Ovary (tissue), 9 donors: ENCODE measurements around the gene ENDOG. TPM values are rescaled to one million over a fixed set of nuclear protein-coding genes. Genes with fewer than 3 reads are reported as not detected.
"Not testable (repeated sequence)": the region's sequence is repeated elsewhere in the genome, so short reads cannot be mapped to it uniquely, and the experiment has no call there.

Experiments used
- DNase-seq, 5 donors: peaks; one replicate each; pipeline ENCODE4 v3.0.0-alpha.2; 2019 to 2020
- H3K27ac ChIP-seq, 2 donors: fragments of 200-600 bp; one replicate each; pipeline versions ENCODE4 v1.5.1 to v1.8.0; 2019 to 2022
- H3K27me3 ChIP-seq: fragments of 200-600 bp; one replicate; pipeline ENCODE4 v1.8.0; 2022
- H3K36me3 ChIP-seq: fragments of 200-600 bp; sonication (generic); one replicate; pipeline ENCODE4 v1.5.1; 2019
- H3K4me1 ChIP-seq: one replicate; pipeline ENCODE4 v1.8.1; 2013; ENCODE audit warnings: mild to moderate bottlenecking, moderate library complexity; ENCODE audit not compliant: insufficient read depth
- H3K4me3 ChIP-seq: fragments of 200-600 bp; sonication (generic); one replicate; pipeline ENCODE4 v1.5.1; 2017
- H3K9me3 ChIP-seq, 2 donors: fragments of 200-600 bp in 1 of 2; sonication (generic) in 1 of 2; one replicate each; pipeline versions ENCODE4 v1.5.1 to v1.8.1; 2013 to 2019; ENCODE audit warnings: mild to moderate bottlenecking in 1 of 2, moderate library complexity in 1 of 2
- CTCF ChIP-seq, 3 donors: fragments of 450-650 bp in 2 of 3; fragments of 200-600 bp in 1 of 3; IDR thresholded peaks; one replicate each; pipeline versions ENCODE4 v1.5.1 to v1.8.0; 2016 to 2022; ENCODE audit warnings: antibody characterized with exemption in 3 of 3, mild to moderate bottlenecking in 1 of 3
- EP300 ChIP-seq: sonication (generic); formaldehyde crosslinking; IDR thresholded peaks from one replicate; pipeline ENCODE4 v1.6.1; 2017; ENCODE audit warnings: antibody characterized with exemption
- POLR2A ChIP-seq: fragments of 450-650 bp; IDR thresholded peaks from one replicate; pipeline ENCODE4 v1.6.1; 2017; ENCODE audit warnings: antibody characterized with exemption, mild to moderate bottlenecking, moderate library complexity
- WGBS, 3 donors: extraction: QIAGEN DNeasy Blood & Tissue Kit in 1 of 3; methylation state at CpG; one replicate each; pipeline versions ENCODE4 v1.1.5 to v1.1.7; 2013 to 2017; 5-methylcytosine and 5-hydroxymethylcytosine counted together
- intact Hi-C, 4 donors: fragments of 100-400 bp; cut with DNase I; formaldehyde crosslinking; loops; one replicate each; pipeline versions ENCODE4 v1.11.0 to v1.15.1; 2022 to 2023
- polyA plus RNA-seq, 2 donors: library from polyadenylated mRNA; stranded (reverse); fragments of 200-250 nt in 1 of 2; fragments of 350-450 nt in 1 of 2; fragmentation: Illumina TruSeq in 1 of 2; extraction: RNeasy Lipid Tissue Mini Kit (QIAGEN cat#74804) in 1 of 2; gene quantifications; one replicate each; pipeline ENCODE4 v1.2.3, GENCODE V29; 2013 to 2014
- total RNA-seq, 7 donors: library from RNA; depleted of rRNA in 2 of 7; stranded (reverse); fragments of >200 nt in 2 of 7; fragmentation: NEBNext Ultra II Directional in 3 of 7; extraction: Animal tissue kit (Norgen Biotek cat#: 25700) in 3 of 7; gene quantifications; one replicate each; pipeline versions ENCODE4 v1.1.0 to v1.2.4, GENCODE V29; 2016 to 2023
- donor health status: DM: no; HTN: no; CAD: no; lungs with moderate emphysema.
- donor health status: DM: no; HTN: no; CAD: no.
- donor health status: Bipolar disorder and iron deficiency.
- donor health status: DM: yes; HTN: yes; CAD: no.
- donor health status: DM: no; HTN: no; CAD: no.
- donor health status: DM: yes; HTN: yes; CAD: no.

The ENDOG gene
- total and polyA plus RNA-seq, 9 donors, result 3.6 to 23.7 (median 15.7) TPM

GRCh38 chr9:128846680-128847030 is 28.4 kb downstream of the ENDOG start:
- no peak overlapping the region for H3K4me3 ChIP-seq
- no peaks in the 10 kb centered on the region for H3K36me3 ChIP-seq
- no peaks in the 10 kb centered on the region for H3K27me3 ChIP-seq
- 96 to 98% (median 98%) methylated on average over 3 of the region's 3 CpGs for WGBS, 3 donors
- no peak for DNase-seq
- no peak for TF ChIP-seq POLR2A
- no peak for TF ChIP-seq CTCF (IDR thresholded peaks at IDR 0.05)
- TF ChIP-seq EP300, result no peak
- no peaks in the 10 kb centered on the region for H3K4me1 ChIP-seq
- no peak overlapping the region for H3K27ac ChIP-seq
- intact Hi-C loops, result no loop called here
- no peaks in the 10 kb centered on the region for H3K9me3 ChIP-seq

- intact Hi-C loops, result no loop called here
- 97 to 100% (median 98%) methylated on average over 1 of the region's 1 CpG for WGBS, 3 donors
- Histone ChIP-seq H3K36me3 (no peaks in the 10 kb centered on the region), H3K4me3 (no peak overlapping the region), H3K27me3 (no peaks in the 10 kb centered on the region), H3K9me3 (no peaks in the 10 kb centered on the region), H3K4me1 (no peaks in the 10 kb centered on the region), H3K27ac (no peak overlapping the region)
- DNase-seq, result no peak
- TF ChIP-seq EP300 (no peak), POLR2A (no peak), CTCF (IDR thresholded peaks at IDR 0.05) (no peak)
Observed at GRCh38 chr9:128847803-128848202, 29.5 kb downstream of the ENDOG start.

- intact Hi-C loops, H3K36me3 ChIP-seq, H3K4me3 ChIP-seq, DNase-seq, H3K9me3 ChIP-seq, H3K27ac ChIP-seq, H3K4me1 ChIP-seq, H3K27me3 ChIP-seq: not testable (repeated sequence)
- WGBS, 3 donors, result 84 to 95% (median 90%) methylated on average over 10 of the region's 10 CpGs
Observed at GRCh38 chr9:128851024-128851423, 32.7 kb downstream of the ENDOG start.

GRCh38 chr9:128851779-128852600 is 33.7 kb downstream of the ENDOG start:
- peak in 2 of 3 donors; percentile 46 to 52 for TF ChIP-seq CTCF (IDR thresholded peaks at IDR 0.05)
- H3K4me1 ChIP-seq, H3K9me3 ChIP-seq, H3K27me3 ChIP-seq, H3K27ac ChIP-seq, H3K4me3 ChIP-seq, intact Hi-C loops, H3K36me3 ChIP-seq: not testable (repeated sequence)
- WGBS, 3 donors, result 66 to 74% (median 69%) methylated on average over 10 of the region's 10 CpGs
- peak in 1 of 5 donors; percentile 32 for DNase-seq

- H3K9me3 ChIP-seq, H3K4me3 ChIP-seq, H3K27me3 ChIP-seq, intact Hi-C loops, H3K4me1 ChIP-seq, H3K27ac ChIP-seq, H3K36me3 ChIP-seq, DNase-seq: not testable (repeated sequence)
- 66 to 99% (median 95%) methylated on average over 2 of the region's 2 CpGs for WGBS, 3 donors
Observed at GRCh38 chr9:128852646-128853045, 34.3 kb downstream of the ENDOG start.

- H3K9me3 ChIP-seq, H3K27me3 ChIP-seq, H3K4me3 ChIP-seq, H3K36me3 ChIP-seq, H3K4me1 ChIP-seq, H3K27ac ChIP-seq, intact Hi-C loops, DNase-seq: not testable (repeated sequence)
- 89 to 94% (median 93%) methylated on average over 6 of the region's 6 CpGs for WGBS, 3 donors
Observed at GRCh38 chr9:128854454-128854853, 36.2 kb downstream of the ENDOG start.

- H3K27ac ChIP-seq, intact Hi-C loops, DNase-seq, H3K9me3 ChIP-seq, H3K4me1 ChIP-seq, H3K27me3 ChIP-seq, H3K4me3 ChIP-seq, H3K36me3 ChIP-seq: not testable (repeated sequence)
- 76% methylated on average over 7 of the region's 7 CpGs for WGBS, 3 donors
Observed at GRCh38 chr9:128858476-128858875, 40.2 kb downstream of the ENDOG start.
